GM12874 (cell line): Measurements from ENCODE around the gene CREB3L4.

ENCODE experiments used
- CTCF ChIP-seq: IDR thresholded peaks from 2 replicates; pipeline ENCODE4 v1.5.1; 2011; ENCODE audit warnings: low read depth, mild to moderate bottlenecking, control low read depth, low read length, moderate library complexity; ENCODE audit not compliant: insufficient read depth

CREB3L4 gene

GRCh38 chr1:153963030-153963849 lies 4.5 kb upstream of the CREB3L4 start, which contains the start of gene SLC39A1:
Gene SLC39A1, minus strand, starts transcription at chr1:153963537. Its CDS starts 822 bp downstream, at chr1:153962715.
- TF ChIP-seq CTCF = no peak

- TF ChIP-seq CTCF = no peak
Observed at GRCh38 chr1:153963850-153964331, 3.8 kb upstream of the CREB3L4 start.

- no peak for TF ChIP-seq CTCF
Observed at GRCh38 chr1:153968000-153968363, 280 bp downstream of the CREB3L4 start.

GRCh38 chr1:153968408-153968807 lies 706 bp downstream of the CREB3L4 start:
- TF ChIP-seq CTCF = no peak

- TF ChIP-seq CTCF = no peak
Observed at GRCh38 chr1:153968972-153969371, 1.3 kb downstream of the CREB3L4 start.

- no peak for TF ChIP-seq CTCF
Observed at GRCh38 chr1:153970346-153970745, 2.6 kb downstream of the CREB3L4 start.

- TF ChIP-seq CTCF = no peak
Observed at GRCh38 chr1:153973071-153973470, 5.4 kb downstream of the CREB3L4 start.
